GM18873 (cell line): ENCODE results near the gene FHIT.

Experiments
- ATAC-seq: cut with Tn5 transposase; IDR thresholded peaks from one replicate; pipeline ENCODE4 v1.9.1; 2021; ENCODE audit warnings: mild to moderate bottlenecking, moderate library complexity, moderate number of reproducible peaks; ENCODE audit not compliant: unreplicated experiment, low FRiP score

FHIT gene

DNA sequence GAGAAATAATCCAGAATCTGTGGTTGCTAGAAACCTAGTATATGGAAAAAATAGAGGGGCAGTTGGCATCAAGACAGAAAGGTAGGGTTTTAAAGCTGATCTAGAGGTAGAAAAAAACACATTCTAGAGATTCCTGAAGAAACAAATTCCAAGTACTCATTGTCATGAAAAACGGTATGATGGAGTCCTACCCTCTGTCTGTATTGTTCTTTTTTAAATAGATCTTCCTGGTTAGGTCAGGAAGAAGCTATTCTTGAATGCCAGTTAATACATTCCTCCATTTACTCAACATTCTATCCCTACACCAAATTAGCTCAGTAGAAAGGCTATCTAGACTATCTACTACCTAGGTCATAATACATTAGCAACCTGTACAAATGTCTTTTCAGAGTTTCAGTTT lies 364.7 kb downstream of the FHIT start:
- ATAC-seq, result no peak

DNA sequence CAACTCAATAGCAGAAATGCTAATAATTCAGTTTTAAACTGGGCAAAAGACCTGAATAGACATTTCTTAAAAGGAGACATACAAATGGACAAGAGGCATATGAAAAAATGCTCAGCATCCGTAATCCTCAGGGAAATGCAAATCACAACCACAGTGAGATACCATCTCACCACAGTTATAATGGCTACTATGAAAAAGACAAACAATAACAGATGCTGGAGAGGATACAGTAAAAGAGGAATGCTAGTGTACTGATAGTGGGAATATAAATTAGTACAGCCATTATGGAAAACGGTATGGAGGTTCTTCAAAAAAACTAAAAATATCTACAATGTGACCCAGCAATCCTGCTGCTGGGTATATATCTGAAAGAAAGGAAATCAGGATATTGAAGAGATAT lies 367.2 kb downstream of the FHIT start:
- no peak for ATAC-seq

DNA sequence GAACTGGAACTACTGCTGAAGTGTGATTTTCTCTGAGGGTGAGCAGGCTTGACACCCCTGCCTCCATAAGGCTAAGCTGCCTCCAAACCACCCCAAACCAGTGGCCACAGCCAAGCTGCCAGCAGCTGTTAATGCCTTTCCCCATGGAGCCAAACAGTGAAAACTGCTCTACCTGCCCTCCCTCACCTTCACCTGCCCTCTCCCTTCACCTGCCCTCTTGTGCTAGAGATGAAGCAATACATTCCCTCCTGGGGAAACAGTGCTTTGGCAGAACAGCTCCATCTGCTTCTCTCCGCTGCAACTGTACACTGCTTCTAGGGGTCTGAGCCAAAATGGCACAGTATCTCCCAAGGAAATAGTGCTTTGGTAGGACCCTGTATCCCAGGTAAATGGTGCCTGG lies 374.1 kb downstream of the FHIT start:
- ATAC-seq, result no peak

DNA sequence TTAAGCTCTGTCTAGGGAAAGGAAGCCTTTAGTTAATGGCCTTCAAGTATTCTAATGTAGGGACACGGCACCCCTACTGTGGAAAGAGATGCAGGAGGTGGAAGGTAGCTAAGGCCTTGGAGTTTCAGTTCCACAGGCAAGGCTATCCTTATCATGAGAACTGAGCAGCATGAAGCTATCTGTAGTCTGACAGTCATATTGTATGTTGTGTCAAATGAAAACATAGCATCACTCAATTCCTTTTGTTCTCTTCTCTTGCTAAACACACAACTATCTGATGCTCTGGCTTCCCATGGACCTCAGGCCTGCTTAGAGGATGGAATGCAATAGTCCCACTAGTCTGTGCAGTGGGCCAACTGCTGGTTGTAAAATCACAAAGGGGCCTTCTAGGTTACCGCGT lies 380.9 kb downstream of the FHIT start:
- no peak for ATAC-seq

DNA sequence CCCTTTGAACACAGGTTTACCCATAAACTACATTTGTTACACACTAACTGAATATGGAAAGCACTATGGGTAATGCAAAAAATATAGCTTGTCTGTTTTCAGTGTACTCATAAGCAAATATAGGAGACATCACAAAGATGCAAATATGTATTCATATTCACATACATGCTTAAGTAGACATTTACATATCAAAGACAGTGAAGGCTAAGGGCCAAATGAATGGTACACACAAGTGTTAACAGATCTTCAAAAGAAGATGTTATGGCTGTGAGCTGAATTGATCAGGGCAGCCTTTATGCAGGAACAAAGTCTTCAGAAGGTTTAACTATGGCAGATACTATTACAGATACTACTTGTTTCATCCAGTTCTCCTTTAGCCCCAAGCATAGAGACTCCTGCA lies 384.1 kb downstream of the FHIT start:
- no peak for ATAC-seq

DNA sequence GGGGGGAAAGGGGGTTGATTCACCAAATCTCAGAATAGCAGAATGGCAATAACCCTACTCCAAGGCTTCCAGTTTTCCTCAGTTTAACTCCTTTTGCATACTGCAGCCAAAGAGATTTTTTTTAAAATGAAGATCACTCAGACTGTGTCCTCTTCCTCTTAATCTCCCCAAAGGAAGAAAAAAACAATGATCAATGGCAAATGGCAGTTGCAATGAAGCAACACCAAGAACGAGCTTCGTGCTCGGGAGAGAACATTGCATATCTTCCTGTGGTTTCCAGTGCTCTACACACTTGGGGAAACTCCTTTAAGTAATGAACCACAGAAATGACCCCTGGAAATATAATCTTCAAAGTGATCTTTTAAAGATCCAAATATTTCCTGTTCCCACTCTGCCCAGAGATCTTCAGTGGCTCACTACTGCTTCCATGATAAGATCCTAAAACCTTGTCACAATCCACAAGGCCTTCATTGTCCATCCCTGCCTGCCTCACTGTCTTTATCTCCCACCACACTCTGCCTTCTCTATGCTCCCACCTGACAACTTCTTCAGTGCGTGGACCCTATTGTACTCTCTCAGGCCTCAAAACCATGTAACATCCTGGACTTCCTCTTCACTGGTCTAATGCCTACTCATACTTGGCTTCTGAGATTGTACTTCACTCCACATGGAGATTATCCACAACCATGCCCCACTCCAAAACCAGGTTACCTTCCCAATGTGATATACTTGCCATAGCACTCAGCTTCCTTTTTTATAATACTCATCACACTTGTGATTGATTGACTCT lies 394.8 kb downstream of the FHIT start:
- ATAC-seq, result no peak

DNA sequence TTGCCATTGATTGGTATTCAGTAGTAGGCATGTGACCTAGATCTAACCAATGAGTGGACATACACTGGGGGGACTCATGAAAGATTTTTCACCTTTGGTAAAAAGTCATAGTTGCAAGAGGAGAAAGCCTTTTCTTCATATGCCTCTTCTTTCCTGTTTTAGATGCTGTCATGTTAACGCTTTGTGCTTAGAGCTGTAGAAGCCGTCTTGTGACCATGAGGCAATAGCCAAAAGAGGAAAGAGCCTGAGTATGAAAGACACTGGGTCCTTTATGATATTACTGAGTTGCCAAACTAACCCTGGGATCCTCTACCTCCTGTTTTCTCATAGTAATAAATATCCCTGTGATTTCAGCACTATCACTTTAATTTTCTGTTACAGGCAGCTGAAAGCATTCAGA lies 396.0 kb downstream of the FHIT start:
- no peak for ATAC-seq

DNA sequence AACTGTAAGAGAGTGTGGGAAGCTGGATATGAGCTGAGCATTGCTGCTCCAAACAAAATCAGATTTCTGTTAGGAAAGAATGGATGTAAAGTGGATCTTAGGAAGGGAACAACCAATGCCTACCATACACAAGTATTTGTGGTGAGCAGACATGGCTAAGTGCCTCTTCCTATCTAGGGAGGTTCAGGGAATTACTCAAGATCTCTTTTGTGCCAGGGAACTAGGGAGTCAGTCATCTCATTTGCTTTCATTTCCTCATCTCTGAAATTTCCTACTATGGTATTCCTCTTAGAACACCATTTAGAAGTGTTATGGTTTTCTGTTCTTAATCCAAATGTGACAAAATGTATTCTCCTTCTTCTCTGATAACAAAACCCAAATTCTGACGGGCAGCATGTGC lies 396.5 kb downstream of the FHIT start:
- no peak for ATAC-seq

DNA sequence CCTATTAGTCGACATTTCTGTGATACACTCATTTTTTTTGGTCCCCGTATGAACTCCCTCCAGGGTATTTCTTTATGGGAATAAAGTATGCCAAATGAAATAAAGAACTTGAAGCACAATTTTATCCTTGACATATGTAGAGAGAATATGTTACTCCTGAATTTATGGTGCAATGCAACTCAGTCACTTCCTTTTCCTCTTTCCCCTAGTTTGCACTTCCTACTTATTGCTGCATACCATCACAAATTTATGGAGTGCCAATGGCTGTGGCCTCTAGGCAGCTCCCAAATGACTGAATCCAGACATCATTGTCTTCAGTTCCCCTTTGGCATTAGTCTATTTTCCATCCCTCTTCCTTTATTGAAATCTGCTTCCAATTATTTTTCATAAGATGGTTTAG lies 403.5 kb downstream of the FHIT start:
- ATAC-seq, result no peak

DNA sequence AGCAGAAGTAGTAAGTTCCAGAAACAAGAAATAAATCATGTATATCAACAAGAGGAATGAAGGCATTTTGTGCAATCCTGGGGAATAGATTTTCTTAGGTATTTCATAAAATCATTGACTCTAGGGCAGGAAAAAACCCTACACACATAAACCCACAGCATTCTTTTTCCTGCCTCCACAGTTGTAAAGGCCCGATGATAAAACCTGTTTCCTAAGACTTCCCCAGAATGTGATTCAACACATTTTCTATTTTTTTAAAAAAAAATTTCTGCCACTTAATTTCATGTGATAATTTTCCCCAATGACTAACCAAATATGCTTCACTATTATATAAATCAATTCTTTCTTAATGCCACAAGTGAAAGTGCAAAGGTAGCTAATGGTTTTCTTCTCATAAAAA lies 407.0 kb downstream of the FHIT start:
- ATAC-seq, result no peak

DNA sequence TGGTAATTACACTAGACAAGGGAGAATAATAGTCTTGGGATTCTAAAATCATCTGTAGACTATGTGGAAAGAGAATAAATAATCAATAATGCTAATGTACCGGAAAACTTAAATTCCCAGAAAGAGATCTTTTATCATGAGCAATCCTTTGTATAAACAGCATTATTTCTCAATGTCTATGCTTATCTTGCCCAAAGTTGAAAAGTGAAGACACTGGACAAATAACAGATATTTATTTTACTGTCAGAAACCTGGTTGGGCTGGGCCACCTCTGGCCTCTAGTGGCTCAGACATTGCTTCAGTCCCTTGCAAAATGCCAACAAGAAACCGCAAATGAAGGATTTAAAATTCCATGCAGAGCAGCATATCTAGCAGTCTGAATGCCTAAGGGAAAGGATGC lies 409.9 kb downstream of the FHIT start:
- ATAC-seq, result no peak

DNA sequence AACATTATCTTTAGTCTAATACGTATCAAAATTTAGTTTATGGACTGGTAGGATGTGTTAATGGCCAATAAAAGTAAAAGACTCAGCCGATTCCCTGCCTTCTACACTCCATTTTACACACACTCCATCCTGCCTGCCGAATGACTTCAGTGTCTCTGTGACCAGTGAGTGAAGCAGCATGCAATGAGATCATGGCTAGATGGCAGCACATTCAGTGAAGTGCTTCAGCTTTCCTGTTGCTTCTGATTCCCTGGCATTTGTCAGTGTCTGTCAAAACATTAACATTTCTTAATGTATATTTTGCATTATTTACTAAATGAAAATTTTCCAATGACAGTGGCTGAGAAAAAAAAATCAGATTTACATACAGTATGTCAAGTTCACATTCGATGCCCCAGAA lies 412.0 kb downstream of the FHIT start:
- no peak for ATAC-seq

DNA sequence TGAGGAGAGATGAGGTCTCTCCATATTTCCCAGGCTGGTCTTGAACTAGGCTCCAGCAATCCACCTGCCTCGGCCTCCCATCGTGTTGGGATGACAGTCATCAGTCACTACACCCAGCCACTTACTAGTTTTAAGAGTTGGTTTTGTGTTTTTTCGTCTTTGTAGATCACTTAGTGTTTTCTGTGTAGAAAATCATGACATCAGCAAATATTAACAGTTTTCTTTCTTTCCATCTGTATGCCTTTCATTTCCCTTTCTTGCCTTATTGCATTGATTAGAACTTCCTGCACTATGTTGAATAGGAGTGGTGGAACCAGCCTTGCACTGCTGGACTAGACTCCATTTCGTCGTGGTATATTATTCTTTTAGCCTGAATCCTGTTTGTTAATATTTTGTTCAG lies 415.5 kb downstream of the FHIT start:
- ATAC-seq, result no peak

DNA sequence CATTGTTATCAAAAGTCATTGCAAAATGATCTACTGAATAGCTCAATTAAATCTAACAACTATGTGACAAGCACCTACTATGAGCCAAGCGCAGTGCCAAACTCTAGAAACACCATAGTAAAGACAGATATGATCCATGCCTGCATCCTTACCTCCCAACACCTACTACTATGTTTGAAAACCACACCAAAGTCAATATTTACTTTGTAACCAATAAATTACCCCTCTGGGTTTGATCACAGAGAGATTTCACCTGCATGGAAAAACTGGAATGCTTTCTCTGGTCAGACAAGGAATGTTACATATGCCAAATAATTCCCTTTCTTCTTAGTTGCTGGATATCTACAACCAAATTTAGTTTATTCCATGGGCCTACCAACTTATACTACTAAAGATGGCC lies 422.2 kb downstream of the FHIT start:
- ATAC-seq, result no peak

DNA sequence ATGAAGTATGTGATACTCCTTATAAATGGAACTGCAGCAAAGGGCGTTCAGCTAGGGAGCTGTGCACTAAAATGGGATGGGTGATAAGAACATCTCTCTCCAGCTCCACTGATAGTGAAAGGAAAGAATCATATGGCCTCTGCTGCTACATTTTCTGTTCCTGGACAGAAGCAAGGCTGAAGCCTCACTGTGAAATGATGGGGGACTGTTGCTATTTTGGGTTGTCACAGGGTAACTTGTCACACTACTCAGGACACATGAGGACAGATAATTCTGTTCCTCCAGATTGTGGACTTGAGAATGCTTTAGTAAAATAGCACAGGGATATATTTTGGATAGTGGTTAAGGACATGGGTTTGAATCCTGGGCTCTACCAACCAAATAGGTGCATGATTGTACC lies 423.6 kb downstream of the FHIT start:
- no peak for ATAC-seq

DNA sequence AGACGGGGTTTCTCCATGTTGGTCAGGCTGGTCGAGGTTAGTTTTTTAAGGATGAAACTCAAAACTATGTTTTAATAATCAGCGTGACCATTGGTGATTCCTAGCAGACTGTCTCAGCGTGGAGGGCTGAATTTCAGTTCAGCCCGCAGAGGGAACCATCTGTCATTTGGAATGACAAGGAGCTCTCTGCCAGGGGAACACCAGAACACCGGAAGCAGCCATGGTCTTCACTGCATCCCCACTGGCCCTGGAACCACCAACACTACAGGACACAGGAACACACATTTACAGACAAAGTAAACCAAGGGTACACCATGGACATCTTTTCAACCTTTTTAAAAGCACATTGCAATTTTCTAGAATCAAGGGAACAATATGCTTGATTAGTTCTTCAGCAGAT lies 424.7 kb downstream of the FHIT start:
- no peak for ATAC-seq

DNA sequence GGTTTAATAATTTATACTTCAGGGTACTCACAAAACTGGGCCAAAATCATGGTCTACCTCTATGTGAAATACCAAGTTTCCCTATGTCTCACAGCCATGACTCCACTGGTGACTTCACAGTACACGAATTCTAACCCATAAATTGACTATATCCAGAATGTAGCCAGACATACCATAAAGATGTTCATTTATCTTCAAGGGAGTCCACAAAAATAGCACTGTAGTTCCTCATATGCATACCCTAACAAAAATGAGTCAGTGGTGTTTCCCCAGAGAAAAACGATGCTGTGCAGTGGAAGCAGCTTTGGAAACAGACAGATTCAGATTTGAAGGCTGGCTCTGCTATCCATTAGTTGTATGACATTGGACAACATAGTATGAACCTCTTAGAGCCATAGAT lies 438.8 kb downstream of the FHIT start:
- ATAC-seq, result no peak

DNA sequence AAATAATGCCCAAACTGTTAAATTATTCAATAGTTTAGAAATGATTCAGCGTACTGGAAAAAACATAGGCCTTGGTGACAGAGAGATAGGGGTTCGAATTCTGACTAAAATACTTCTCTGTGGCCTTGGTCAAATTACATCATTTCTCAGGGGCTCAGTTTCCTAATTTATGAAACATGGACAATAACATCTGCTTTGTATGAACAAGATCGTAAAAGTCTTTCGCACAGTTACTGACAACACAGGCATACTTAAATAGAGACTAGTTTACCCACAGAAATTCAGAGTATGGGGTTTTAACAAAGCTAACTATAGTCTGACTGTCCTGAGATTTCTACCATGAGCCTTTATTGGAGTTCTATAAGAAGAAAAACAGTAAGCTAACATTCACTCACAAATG lies 440.4 kb downstream of the FHIT start:
- no peak for ATAC-seq

DNA sequence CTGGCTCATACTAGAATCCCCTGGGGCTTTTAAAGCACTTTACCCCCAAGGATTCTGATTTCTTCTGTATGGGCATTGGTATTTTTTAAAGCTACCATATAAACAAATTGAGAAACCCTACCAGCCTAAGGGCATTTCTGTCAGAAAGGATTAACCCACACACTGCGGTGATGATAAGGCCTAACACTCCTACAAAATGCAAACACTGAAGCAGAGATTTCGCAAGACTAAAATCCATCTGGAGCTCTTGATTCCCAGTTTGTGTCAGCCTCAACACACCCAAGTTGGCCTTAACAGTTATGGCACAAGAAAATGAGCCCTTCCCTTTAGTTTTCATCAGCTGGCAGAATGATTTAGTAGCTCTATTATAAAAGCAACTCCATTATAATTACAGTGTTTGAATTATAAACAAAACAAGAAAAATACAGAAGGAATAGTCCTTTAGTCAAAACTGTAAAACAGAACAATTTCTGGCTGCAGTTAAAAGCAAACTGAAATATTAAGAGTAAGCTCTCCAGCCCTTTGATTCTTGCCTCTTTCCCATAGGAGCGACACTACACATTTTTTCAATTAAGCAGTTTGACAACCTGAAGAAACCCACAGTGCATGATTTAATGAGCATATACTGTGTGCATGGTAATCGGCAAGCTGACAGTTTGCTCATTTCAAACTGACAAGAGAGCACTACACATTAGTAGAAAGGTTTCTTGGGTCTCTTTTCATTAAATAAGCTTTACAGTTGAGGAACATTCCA lies 441.2 kb downstream of the FHIT start:
- no peak for ATAC-seq

DNA sequence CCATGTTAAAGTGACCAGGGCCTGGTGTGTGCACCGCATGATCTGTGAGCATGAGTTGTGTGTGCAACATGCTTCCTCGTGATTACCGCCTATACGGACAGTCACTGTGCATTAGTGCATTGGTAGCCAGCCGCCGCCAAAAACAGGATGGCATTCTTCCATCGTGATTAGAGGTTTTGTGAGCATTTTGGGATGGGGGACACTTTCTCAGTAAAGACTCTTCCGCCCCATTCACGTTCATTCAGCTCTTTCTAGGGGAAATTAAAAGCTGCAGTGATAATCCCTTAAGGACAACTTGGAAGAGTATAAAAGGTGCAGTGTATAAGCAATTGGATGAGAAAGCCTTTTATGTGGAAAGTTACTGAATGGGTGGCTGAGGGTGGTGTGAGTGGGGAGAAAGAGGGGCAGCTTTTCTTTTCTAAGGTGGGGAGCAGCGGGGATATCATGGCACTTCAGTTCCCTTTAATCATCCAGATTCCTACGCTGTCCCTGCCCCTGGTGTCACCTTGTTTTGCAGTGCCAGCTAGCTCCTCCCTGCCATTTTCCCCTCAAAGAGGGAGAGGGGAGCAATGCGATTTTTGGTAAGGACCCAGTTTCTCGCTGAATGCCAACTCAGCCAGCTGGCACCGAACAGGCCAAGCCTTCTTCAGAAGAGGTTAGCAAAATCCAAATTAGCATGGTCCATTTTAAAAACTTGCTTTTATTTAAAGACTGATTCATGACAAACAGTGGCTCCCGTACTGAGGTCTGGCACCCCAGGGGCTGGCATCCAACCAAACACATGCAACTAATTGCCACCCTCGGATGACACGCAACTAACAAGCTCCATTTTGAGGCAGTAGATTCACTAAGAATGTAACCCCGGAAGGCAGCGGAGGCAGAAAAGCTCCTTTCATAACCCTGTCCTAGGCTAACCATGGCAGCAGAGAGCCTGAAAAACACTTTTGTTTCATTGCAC lies 447.8 kb downstream of the FHIT start:
- no peak for ATAC-seq

DNA sequence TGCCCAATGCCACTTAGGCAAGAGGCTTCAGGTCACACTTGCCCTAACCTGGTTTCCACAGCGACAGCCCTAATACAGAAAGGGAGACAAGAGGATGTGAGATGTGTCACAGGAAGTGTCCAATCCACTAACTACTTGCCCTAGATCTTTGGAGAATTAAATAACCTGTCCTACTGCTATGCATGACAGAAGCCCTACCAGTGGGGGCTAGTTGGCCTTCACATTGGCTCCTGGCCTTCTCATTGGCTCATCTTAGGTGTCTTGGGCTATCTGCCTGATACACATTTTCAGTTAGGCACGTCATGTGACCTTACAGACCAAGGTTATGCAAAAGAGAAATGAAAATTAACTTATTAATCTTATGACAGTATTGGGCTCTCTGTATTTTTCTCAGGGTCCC lies 449.9 kb downstream of the FHIT start:
- no peak for ATAC-seq
